Tibial nerve (tissue), 4 donors: ENCODE measurements around the gene PDE8B. TPM values are rescaled to one million over a fixed set of nuclear protein-coding genes. Genes with fewer than 3 reads are reported as not detected.

ENCODE experiments used
- DNase-seq, 2 donors: peaks; one replicate each; pipeline ENCODE4 v3.0.0-alpha.2; 2019; ENCODE audit warnings: low spot score in 2 of 2
- H3K27ac ChIP-seq, 4 donors: fragments of 200-600 bp; sonication (generic) in 3 of 4; one replicate each; pipeline ENCODE4 v1.5.1; 2017 to 2019; ENCODE audit warnings: mild to moderate bottlenecking in 1 of 4
- H3K27me3 ChIP-seq, 2 donors: fragments of 200-600 bp; sonication (generic) in 1 of 2; one replicate each; pipeline versions ENCODE4 v1.5.1 to v1.6.0; 2017 to 2019
- H3K36me3 ChIP-seq, 3 donors: fragments of 200-600 bp; sonication (generic); one replicate each; pipeline ENCODE4 v1.5.1; 2018 to 2019
- H3K4me1 ChIP-seq, 4 donors: fragments of 200-600 bp; sonication (generic) in 3 of 4; one replicate each; pipeline ENCODE4 v1.5.1; 2017 to 2019
- H3K4me3 ChIP-seq, 4 donors: fragments of 200-600 bp; sonication (generic) in 3 of 4; one replicate each; pipeline ENCODE4 v1.5.1; 2017 to 2019; ENCODE audit warnings: mild to moderate bottlenecking in 1 of 4, moderate library complexity in 1 of 4
- H3K9me3 ChIP-seq, 4 donors: fragments of 200-600 bp; sonication (generic) in 3 of 4; one replicate each; pipeline ENCODE4 v1.5.1; 2017 to 2019
- EP300 ChIP-seq, 2 donors: sonication (generic); formaldehyde crosslinking; IDR thresholded peaks; one replicate each; pipeline ENCODE4 v1.6.1; 2017; ENCODE audit warnings: antibody characterized with exemption in 2 of 2, mild to moderate bottlenecking in 1 of 2
- POLR2A ChIP-seq, 2 donors: fragments of 450-650 bp; IDR thresholded peaks; one replicate each; pipeline ENCODE4 v1.6.1; 2017; ENCODE audit warnings: antibody characterized with exemption in 2 of 2, mild to moderate bottlenecking in 2 of 2, moderate library complexity in 2 of 2
- WGBS, 2 donors: methylation state at CpG; one replicate each; pipeline ENCODE4 v1.1.5; 2018; 5-methylcytosine and 5-hydroxymethylcytosine counted together
- total RNA-seq, 4 donors: library from RNA; depleted of rRNA; stranded (reverse); fragments of >200 nt; gene quantifications; one replicate each; pipeline ENCODE4 v1.1.0, GENCODE V29; 2016
- TF ChIP-seq, protein P1 (sequence below), 5 experiments: fragments of 200-600 bp in 3 of 5; fragments of 450-650 bp in 2 of 5; sonication (generic) in 3 of 5; IDR thresholded peaks; one replicate each; pipeline ENCODE4 v1.5.1; 2016 to 2019; ENCODE audit warnings: antibody characterized with exemption in 5 of 5, mild to moderate bottlenecking in 3 of 5, moderate library complexity in 2 of 5

PDE8B gene, protein sequence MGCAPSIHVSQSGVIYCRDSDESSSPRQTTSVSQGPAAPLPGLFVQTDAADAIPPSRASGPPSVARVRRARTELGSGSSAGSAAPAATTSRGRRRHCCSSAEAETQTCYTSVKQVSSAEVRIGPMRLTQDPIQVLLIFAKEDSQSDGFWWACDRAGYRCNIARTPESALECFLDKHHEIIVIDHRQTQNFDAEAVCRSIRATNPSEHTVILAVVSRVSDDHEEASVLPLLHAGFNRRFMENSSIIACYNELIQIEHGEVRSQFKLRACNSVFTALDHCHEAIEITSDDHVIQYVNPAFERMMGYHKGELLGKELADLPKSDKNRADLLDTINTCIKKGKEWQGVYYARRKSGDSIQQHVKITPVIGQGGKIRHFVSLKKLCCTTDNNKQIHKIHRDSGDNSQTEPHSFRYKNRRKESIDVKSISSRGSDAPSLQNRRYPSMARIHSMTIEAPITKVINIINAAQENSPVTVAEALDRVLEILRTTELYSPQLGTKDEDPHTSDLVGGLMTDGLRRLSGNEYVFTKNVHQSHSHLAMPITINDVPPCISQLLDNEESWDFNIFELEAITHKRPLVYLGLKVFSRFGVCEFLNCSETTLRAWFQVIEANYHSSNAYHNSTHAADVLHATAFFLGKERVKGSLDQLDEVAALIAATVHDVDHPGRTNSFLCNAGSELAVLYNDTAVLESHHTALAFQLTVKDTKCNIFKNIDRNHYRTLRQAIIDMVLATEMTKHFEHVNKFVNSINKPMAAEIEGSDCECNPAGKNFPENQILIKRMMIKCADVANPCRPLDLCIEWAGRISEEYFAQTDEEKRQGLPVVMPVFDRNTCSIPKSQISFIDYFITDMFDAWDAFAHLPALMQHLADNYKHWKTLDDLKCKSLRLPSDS
- 1 to 10 TPM; 6.3 to 8.8 (median 7.2) TPM for total RNA-seq

- Histone ChIP-seq H3K4me3 (peak within 1 kb of the TSS; percentile 22 to 59 (median 32)), H3K36me3 (no peaks in the 10 kb centered on the region), H3K4me1 (peaks cover 0 to 8% (median 5%) of the 10 kb centered on the region in 4 donors), H3K27ac (no peak within 1 kb of the TSS), H3K9me3 (no peaks in the 10 kb centered on the region), H3K27me3 (peaks cover 0 to 38% of the 10 kb centered on the region in 2 donors)
- no peak for DNase-seq
- no peak for TF ChIP-seq EP300 (IDR thresholded peaks at IDR 0.05)
- TF ChIP-seq POLR2A (IDR thresholded peaks at IDR 0.05): no peak
- TF ChIP-seq, protein P1, sequence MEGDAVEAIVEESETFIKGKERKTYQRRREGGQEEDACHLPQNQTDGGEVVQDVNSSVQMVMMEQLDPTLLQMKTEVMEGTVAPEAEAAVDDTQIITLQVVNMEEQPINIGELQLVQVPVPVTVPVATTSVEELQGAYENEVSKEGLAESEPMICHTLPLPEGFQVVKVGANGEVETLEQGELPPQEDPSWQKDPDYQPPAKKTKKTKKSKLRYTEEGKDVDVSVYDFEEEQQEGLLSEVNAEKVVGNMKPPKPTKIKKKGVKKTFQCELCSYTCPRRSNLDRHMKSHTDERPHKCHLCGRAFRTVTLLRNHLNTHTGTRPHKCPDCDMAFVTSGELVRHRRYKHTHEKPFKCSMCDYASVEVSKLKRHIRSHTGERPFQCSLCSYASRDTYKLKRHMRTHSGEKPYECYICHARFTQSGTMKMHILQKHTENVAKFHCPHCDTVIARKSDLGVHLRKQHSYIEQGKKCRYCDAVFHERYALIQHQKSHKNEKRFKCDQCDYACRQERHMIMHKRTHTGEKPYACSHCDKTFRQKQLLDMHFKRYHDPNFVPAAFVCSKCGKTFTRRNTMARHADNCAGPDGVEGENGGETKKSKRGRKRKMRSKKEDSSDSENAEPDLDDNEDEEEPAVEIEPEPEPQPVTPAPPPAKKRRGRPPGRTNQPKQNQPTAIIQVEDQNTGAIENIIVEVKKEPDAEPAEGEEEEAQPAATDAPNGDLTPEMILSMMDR (IDR thresholded peaks at IDR 0.05): no peak
- WGBS, 2 donors: 2% methylated on average over 56 to 84 of the region's 110 CpGs
Measured at GRCh38 chr5:77210091-77210963, at the start of gene PDE8B. PDE8B (plus strand) TSS chr5:77210680; CDS start chr5:77210926, 246 bp downstream.

- Histone ChIP-seq H3K27me3 (no peaks in the 10 kb centered on the region), H3K4me3 (no peak overlapping the region), H3K4me1 (peaks cover 0 to 11% (median 0%) of the 10 kb centered on the region in 4 donors), H3K36me3 (no peaks in the 10 kb centered on the region), H3K27ac (no peak overlapping the region), H3K9me3 (no peaks in the 10 kb centered on the region)
- WGBS, 2 donors: 63 to 64% methylated on average over 2 of the region's 2 CpGs
- DNase-seq: no peak
- TF ChIP-seq EP300 (IDR thresholded peaks at IDR 0.05): no peak
- TF ChIP-seq, protein P1 (IDR thresholded peaks at IDR 0.05): no peak
- TF ChIP-seq POLR2A (IDR thresholded peaks at IDR 0.05): no peak
Measured at GRCh38 chr5:77163453-77163852, 47.0 kb upstream of the PDE8B start.

DNA sequence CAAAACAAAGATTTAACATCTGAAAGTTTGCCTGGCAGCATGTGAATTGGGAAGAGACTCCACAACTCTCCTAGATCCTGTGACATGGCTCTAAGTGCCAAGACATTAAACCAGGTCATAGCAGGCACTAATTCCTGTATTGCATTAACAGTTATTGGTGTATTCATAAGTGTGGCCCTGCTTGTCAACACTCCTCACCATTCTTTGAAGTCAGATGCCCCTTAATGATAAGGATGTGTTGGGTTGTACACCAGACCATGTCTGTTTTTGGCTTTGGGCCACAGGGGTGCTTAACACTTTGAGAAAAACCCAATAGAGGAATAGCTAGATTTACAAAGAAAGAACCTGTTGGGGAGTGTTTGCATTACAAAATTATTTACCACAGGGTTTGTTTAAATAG is 43.4 kb upstream of the PDE8B start:
- Histone ChIP-seq H3K9me3 (no peaks in the 10 kb centered on the region), H3K27ac (no peak overlapping the region), H3K4me3 (no peak overlapping the region), H3K36me3 (no peaks in the 10 kb centered on the region), H3K27me3 (no peaks in the 10 kb centered on the region), H3K4me1 (peaks cover 0 to 15% (median 0%) of the 10 kb centered on the region in 4 donors)
- DNase-seq: no peak
- no peak for TF ChIP-seq EP300 (IDR thresholded peaks at IDR 0.05)
- TF ChIP-seq POLR2A (IDR thresholded peaks at IDR 0.05): no peak
- TF ChIP-seq, protein P1 (IDR thresholded peaks at IDR 0.05): no peak

- DNase-seq: no peak
- no peaks in the 10 kb centered on the region for H3K36me3 ChIP-seq
- TF ChIP-seq EP300 (IDR thresholded peaks at IDR 0.05): peak in 1 of 2 donors; percentile 7
- TF ChIP-seq, protein P1 (IDR thresholded peaks at IDR 0.05): no peak
- no peak for TF ChIP-seq POLR2A (IDR thresholded peaks at IDR 0.05)
- H3K4me3 ChIP-seq: no peak overlapping the region
- 33 to 41% methylated on average over 4 of the region's 4 CpGs for WGBS, 2 donors
- peak overlapping the region in 1 of 4 donors; percentile 8 for H3K27ac ChIP-seq
- no peaks in the 10 kb centered on the region for H3K9me3 ChIP-seq
- H3K27me3 ChIP-seq: no peaks in the 10 kb centered on the region
- H3K4me1 ChIP-seq: peaks cover 0 to 15% (median 0%) of the 10 kb centered on the region in 4 donors
Measured at GRCh38 chr5:77167695-77168121, 42.8 kb upstream of the PDE8B start.
